SK-N-SH (cell line): ENCODE data around the gene ART1. TPM values are rescaled to one million over a fixed set of nuclear protein-coding genes. Genes with fewer than 3 reads are reported as not detected.

Experiments
- CTCF ChIA-PET: fragments of 300-600, 350-600 bp; formaldehyde crosslinking; extraction: SDS; loops from one replicate; lab custom pipeline; 2021; lab: Yijun Ruan, JAX
- POLR2A ChIA-PET: fragments of 350-600 bp; sonication (Branson Sonifier 250); formaldehyde crosslinking; extraction: SDS; loops from one replicate; lab custom pipeline; 2020; ENCODE audit warnings: antibody characterized with exemption, inconsistent platforms; lab: Yijun Ruan, JAX
- DNase-seq: peaks from one replicate; pipeline ENCODE4 v3.0.0; 2012
- H2AFZ ChIP-seq: fragments of 200-600 bp; sonication (generic); 2 replicates; pipeline ENCODE4 v1.8.1; 2016; ENCODE audit warnings: antibody characterized with exemption, mild to moderate bottlenecking, low read depth
- H3F3A ChIP-seq: fragments of 200-600 bp; sonication (generic); replicated peaks from 2 replicates; pipeline ENCODE3; 2016; ENCODE audit warnings: antibody characterized with exemption, mild to moderate bottlenecking; ENCODE audit not compliant: insufficient read depth
- H3K27ac ChIP-seq, 2 experiments: fragments of 200-500 bp in 1 of 2; fragments of 200-600 bp in 1 of 2; sonication (Bioruptor generic) in 1 of 2; sonication (generic), shearing (Covaris generic) in 1 of 2; 2 replicates each; pipeline versions ENCODE4 v1.5.1 to v1.6.1; 2014 to 2016; ENCODE audit warnings: low read depth in 2 of 2, inconsistent platforms in 1 of 2, low read length in 1 of 2, mild to moderate bottlenecking in 1 of 2, mixed read lengths in 1 of 2
- H3K27me3 ChIP-seq: fragments of 200-600 bp; sonication (generic), shearing (Covaris generic); 2 replicates; pipeline ENCODE4 v1.6.1; 2016; ENCODE audit warnings: mixed run types; ENCODE audit not compliant: insufficient read depth
- H3K36me3 ChIP-seq, 2 experiments: fragments of 200-500 bp in 1 of 2; fragments of 200-600 bp in 1 of 2; sonication (Bioruptor generic) in 1 of 2; sonication (generic) in 1 of 2; replicated peaks in 1 of 2; 2 replicates each; pipeline versions ENCODE3 to v1.5.1; 2014 to 2016; ENCODE audit warnings: low read length in 1 of 2, mild to moderate bottlenecking in 1 of 2; ENCODE audit not compliant: insufficient read depth in 2 of 2, control insufficient read depth in 1 of 2
- H3K4me1 ChIP-seq, 2 experiments: fragments of 200-500 bp in 1 of 2; fragments of 200-600 bp in 1 of 2; sonication (Bioruptor generic) in 1 of 2; sonication (generic), shearing (Covaris generic) in 1 of 2; 2 replicates each; pipeline versions ENCODE4 v1.5.1 to v1.6.1; 2014 to 2016; ENCODE audit warnings: low read depth in 1 of 2, low read length in 1 of 2, mixed run types in 1 of 2; ENCODE audit not compliant: insufficient read depth in 2 of 2, control insufficient read depth in 1 of 2
- H3K4me2 ChIP-seq: fragments of 200-600 bp; sonication (generic), shearing (Covaris generic); 2 replicates; pipeline ENCODE4 v1.6.1; 2017; ENCODE audit warnings: mixed run types
- H3K4me3 ChIP-seq, 2 experiments: fragments of 200-500 bp in 1 of 2; fragments of 200-600 bp in 1 of 2; sonication (Bioruptor generic) in 1 of 2; sonication (generic), shearing (Covaris generic) in 1 of 2; 2 replicates each; pipeline versions ENCODE4 v1.5.1 to v1.8.1; 2014 to 2016; ENCODE audit warnings: low read depth in 2 of 2, inconsistent platforms in 1 of 2, low read length in 1 of 2, mild to moderate bottlenecking in 1 of 2, mixed read lengths in 1 of 2, moderate library complexity in 1 of 2
- H3K79me2 ChIP-seq: fragments of 200-600 bp; sonication (generic); 2 replicates; pipeline ENCODE4 v1.8.1; 2017; ENCODE audit warnings: mild to moderate bottlenecking; ENCODE audit not compliant: insufficient read depth
- H3K9ac ChIP-seq: fragments of 200-600 bp; sonication (generic); 2 replicates; pipeline ENCODE4 v1.6.1; 2017; ENCODE audit warnings: mixed run types
- H3K9me2 ChIP-seq: fragments of 200-600 bp; sonication (generic); 2 replicates; pipeline ENCODE4 v1.6.1; 2017; ENCODE audit warnings: mixed run types
- H3K9me3 ChIP-seq: fragments of 200-600 bp; sonication (generic); 2 replicates; pipeline ENCODE4 v1.6.1; 2017; ENCODE audit warnings: mixed run types, mild to moderate bottlenecking, moderate library complexity
- H4K20me1 ChIP-seq: fragments of 200-600 bp; sonication (generic); 2 replicates; pipeline ENCODE4 v1.6.1; 2017; ENCODE audit warnings: mild to moderate bottlenecking, mixed run types; ENCODE audit not compliant: insufficient read depth
- CHD2 ChIP-seq: fragments of 150-350 bp; IDR thresholded peaks from 2 replicates; pipeline ENCODE4 v1.6.1; 2018; ENCODE audit warnings: low read length; ENCODE audit not compliant: partially characterized antibody
- ELF1 ChIP-seq: IDR thresholded peaks from 2 replicates; pipeline ENCODE4 v1.4.0; 2012
- EZH2phosphoT487 ChIP-seq: fragments of 200-600 bp; sonication (generic); IDR thresholded peaks from 2 replicates; pipeline ENCODE4 v1.6.1; 2017; ENCODE audit warnings: low read depth, mixed run types, mild to moderate bottlenecking, antibody characterized with exemption, moderate library complexity, borderline replicate concordance
- FOXJ3 ChIP-seq: sonication (generic); formaldehyde crosslinking; IDR thresholded peaks from 2 replicates; pipeline ENCODE4 v1.5.1; 2020; ENCODE audit warnings: mild to moderate bottlenecking, missing genetic modification reagents
- FOXM1 ChIP-seq: IDR thresholded peaks from 2 replicates; pipeline ENCODE4 v1.4.0; 2012; ENCODE audit warnings: low read depth, mild to moderate bottlenecking
- GABPA ChIP-seq: IDR thresholded peaks from 2 replicates; pipeline ENCODE4 v1.4.0; 2012; ENCODE audit warnings: low read depth, mild to moderate bottlenecking
- GATA2 ChIP-seq: sonication (generic); formaldehyde crosslinking; IDR thresholded peaks from 2 replicates; pipeline ENCODE4 v1.5.0; 2020; ENCODE audit warnings: mild to moderate bottlenecking, missing genetic modification reagents
- MEF2A ChIP-seq: IDR thresholded peaks from 2 replicates; pipeline ENCODE4 v1.4.0; 2012; ENCODE audit warnings: low read depth, borderline replicate concordance
- MXI1 ChIP-seq: IDR thresholded peaks from 2 replicates; pipeline ENCODE4 v1.6.1; 2012; ENCODE audit warnings: mild to moderate bottlenecking, low read depth, low read length, improper control_type of control experiment
- NFIC ChIP-seq: IDR thresholded peaks from 2 replicates; pipeline ENCODE4 v1.4.0; 2012; ENCODE audit warnings: borderline replicate concordance
- NRF1 ChIP-seq: IDR thresholded peaks from 2 replicates; pipeline ENCODE4 v1.6.1; 2012; ENCODE audit warnings: low read depth, mild to moderate bottlenecking, low read length
- POLR2AphosphoS5 ChIP-seq: IDR thresholded peaks from 2 replicates; pipeline ENCODE4 v1.6.1; 2012; ENCODE audit warnings: low read depth, low read length
- RAD21 ChIP-seq: IDR thresholded peaks from 2 replicates; pipeline ENCODE4 v1.6.1; 2012; ENCODE audit warnings: mild to moderate bottlenecking, low read length
- RFX5 ChIP-seq: IDR thresholded peaks from 2 replicates; pipeline ENCODE4 v1.6.1; 2012; ENCODE audit warnings: mild to moderate bottlenecking, improper control_type of control experiment, low read length
- RXRA ChIP-seq: IDR thresholded peaks from 2 replicates; pipeline ENCODE4 v1.4.0; 2012; ENCODE audit warnings: low read depth, mild to moderate bottlenecking, borderline replicate concordance
- SMC3 ChIP-seq: IDR thresholded peaks from 2 replicates; pipeline ENCODE4 v1.6.1; 2012; ENCODE audit warnings: low read depth, low read length, improper control_type of control experiment
- TCF12 ChIP-seq: IDR thresholded peaks from 2 replicates; pipeline ENCODE4 v1.4.0; 2012
- TEAD4 ChIP-seq: IDR thresholded peaks from 2 replicates; pipeline ENCODE4 v1.4.0; 2012; ENCODE audit warnings: mild to moderate bottlenecking, borderline replicate concordance; ENCODE audit not compliant: insufficient read depth
- YY1 ChIP-seq: IDR thresholded peaks from 2 replicates; pipeline ENCODE4 v1.4.0; 2012; ENCODE audit warnings: low read depth, mild to moderate bottlenecking
- WGBS: methylation state at CpG from one replicate; pipeline ENCODE4 v1.1.6; 2017; ENCODE audit warnings: low lambda C conversion rate; 5-methylcytosine and 5-hydroxymethylcytosine counted together
- polyA plus RNA-seq, 3 experiments: library from polyadenylated mRNA; depleted of rRNA; stranded (reverse); fragments of >200 nt; gene quantifications; 2 replicates each; pipeline ENCODE4 v1.2.3, GENCODE V29; 2012
- TF ChIP-seq, protein P1 (sequence below): fragments of 200-600 bp; sonication (generic); IDR thresholded peaks from 2 replicates; pipeline ENCODE4 v1.6.1; 2017; ENCODE audit warnings: antibody characterized with exemption, mild to moderate bottlenecking, moderate library complexity
- TF ChIP-seq, protein P2 (sequence below): IDR thresholded peaks from 2 replicates; pipeline ENCODE4 v1.4.0; 2012; ENCODE audit warnings: low read depth, borderline replicate concordance
- TF ChIP-seq, protein P3 (sequence below): fragments of 150-350 bp; IDR thresholded peaks from 2 replicates; pipeline ENCODE4 v1.6.1; 2017; ENCODE audit warnings: antibody characterized with exemption, low read length, low read depth, borderline replicate concordance
- TF ChIP-seq, protein P4 (sequence below): IDR thresholded peaks from 2 replicates; pipeline ENCODE4; 2012
- TF ChIP-seq, protein P5 (sequence below): IDR thresholded peaks from 2 replicates; pipeline ENCODE4 v1.4.0; 2012; ENCODE audit warnings: low read depth

ART1 gene
- polyA plus RNA-seq, 1 of the 3 experiments (the other 2 are of a cell fraction): not detected

DNA sequence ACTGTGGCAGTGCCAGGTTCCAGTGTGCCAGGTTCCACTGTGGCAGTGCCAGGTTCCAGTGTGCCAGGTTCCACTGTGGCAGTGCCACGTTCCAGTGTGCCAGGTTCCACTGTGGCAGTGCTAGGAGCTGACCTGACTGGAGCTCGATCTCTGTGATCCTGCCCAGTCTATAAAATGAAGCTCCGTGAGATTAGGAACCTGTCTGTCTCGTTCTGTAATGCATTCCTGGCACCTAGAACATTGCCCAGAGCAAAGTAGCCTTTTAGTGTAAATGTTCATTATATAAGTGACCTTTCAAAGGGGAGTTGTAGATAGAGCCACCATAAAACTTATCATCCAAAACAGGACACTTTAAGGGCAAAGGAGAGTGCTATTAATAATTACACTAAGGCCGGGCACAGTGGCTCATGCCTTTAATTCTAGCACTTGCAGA, 39.1 kb upstream of the ART1 start:
- CTCF ChIA-PET: no interaction called here
- POLR2A ChIA-PET: no interaction called here

DNA sequence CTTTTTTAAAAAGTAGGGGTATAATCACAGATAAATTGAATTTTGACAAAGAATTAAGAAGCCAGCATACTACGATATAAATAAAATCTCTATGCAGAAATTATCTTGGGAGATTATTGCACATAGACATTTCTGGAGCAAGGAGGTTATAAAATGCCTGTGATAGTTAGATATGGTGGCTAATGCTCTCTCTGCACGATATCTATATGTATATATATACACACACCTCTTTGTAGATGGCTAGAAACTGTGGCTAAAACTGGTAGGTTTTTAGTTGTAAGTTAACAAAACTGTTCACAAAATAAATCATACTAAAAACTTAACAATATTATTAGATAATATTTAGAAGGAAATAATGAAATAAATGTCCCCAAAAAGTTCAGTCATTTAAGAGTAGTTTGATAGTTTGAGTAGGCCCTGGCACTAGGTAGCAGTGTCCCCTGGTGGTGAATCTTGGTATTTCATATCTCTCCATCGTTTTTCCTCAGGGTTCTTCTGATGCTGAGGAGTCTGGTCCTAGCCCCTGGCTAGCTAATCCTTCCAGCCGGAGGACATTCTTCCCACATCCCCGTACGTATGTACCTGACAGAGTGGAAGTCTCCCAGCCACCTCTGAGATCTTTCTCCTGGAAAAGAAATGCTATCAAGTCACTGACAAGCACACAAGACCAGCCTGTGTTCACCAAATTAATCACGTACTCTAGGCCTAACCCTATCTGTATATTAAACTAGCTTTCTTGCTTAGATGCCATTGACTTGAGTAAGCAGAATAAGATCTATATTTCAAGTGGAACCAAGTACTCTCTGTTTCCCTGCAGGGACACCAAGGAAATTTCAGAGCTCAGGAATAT, 35.3 kb upstream of the ART1 start:
- H3F3A ChIP-seq: no peaks in the 10 kb centered on the region
- peak; percentile 75 for DNase-seq
- H3K27me3 ChIP-seq: no peaks in the 10 kb centered on the region
- WGBS: 45% methylated on average over 7 of the region's 7 CpGs
- TF ChIP-seq, protein P1, sequence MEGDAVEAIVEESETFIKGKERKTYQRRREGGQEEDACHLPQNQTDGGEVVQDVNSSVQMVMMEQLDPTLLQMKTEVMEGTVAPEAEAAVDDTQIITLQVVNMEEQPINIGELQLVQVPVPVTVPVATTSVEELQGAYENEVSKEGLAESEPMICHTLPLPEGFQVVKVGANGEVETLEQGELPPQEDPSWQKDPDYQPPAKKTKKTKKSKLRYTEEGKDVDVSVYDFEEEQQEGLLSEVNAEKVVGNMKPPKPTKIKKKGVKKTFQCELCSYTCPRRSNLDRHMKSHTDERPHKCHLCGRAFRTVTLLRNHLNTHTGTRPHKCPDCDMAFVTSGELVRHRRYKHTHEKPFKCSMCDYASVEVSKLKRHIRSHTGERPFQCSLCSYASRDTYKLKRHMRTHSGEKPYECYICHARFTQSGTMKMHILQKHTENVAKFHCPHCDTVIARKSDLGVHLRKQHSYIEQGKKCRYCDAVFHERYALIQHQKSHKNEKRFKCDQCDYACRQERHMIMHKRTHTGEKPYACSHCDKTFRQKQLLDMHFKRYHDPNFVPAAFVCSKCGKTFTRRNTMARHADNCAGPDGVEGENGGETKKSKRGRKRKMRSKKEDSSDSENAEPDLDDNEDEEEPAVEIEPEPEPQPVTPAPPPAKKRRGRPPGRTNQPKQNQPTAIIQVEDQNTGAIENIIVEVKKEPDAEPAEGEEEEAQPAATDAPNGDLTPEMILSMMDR: peak; percentile 78
- no peak for TF ChIP-seq CHD2
- TF ChIP-seq, protein P2, sequence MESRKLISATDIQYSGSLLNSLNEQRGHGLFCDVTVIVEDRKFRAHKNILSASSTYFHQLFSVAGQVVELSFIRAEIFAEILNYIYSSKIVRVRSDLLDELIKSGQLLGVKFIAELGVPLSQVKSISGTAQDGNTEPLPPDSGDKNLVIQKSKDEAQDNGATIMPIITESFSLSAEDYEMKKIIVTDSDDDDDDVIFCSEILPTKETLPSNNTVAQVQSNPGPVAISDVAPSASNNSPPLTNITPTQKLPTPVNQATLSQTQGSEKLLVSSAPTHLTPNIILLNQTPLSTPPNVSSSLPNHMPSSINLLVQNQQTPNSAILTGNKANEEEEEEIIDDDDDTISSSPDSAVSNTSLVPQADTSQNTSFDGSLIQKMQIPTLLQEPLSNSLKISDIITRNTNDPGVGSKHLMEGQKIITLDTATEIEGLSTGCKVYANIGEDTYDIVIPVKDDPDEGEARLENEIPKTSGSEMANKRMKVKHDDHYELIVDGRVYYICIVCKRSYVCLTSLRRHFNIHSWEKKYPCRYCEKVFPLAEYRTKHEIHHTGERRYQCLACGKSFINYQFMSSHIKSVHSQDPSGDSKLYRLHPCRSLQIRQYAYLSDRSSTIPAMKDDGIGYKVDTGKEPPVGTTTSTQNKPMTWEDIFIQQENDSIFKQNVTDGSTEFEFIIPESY: no peak
- TF ChIP-seq SMC3: peak; percentile 82
- peak; percentile 21; the same call in 1 of the 2 replicates for TF ChIP-seq GATA2 (CRISPR knock-in tag)
- peak; percentile 83 for TF ChIP-seq RAD21
- no peak for TF ChIP-seq FOXJ3 (CRISPR knock-in tag)
- TF ChIP-seq YY1: no peak
- TF ChIP-seq FOXM1: no peak
- POLR2A ChIA-PET: no interaction called here
- H4K20me1 ChIP-seq: no peaks in the 10 kb centered on the region
- CTCF ChIA-PET: interaction anchor here (0.6 to 2.3 kb wide), 11 partner anchors 9 to 462 kb away, joined by 3 to 9 read pairs (median 4); no protein-coding TSS in a partner anchor
- no peak overlapping the region for H3K9ac ChIP-seq
- no peak overlapping the region for H3K4me2 ChIP-seq
- no peaks in the 10 kb centered on the region for H3K9me2 ChIP-seq
- H3K9me3 ChIP-seq: no peaks in the 10 kb centered on the region
- H3K4me3 ChIP-seq: no peak overlapping the region
- H3K27ac ChIP-seq: no peak overlapping the region
- H3K36me3 ChIP-seq: no peaks in the 10 kb centered on the region
- no peaks in the 10 kb centered on the region for H3K79me2 ChIP-seq
- no peak overlapping the region for H2AFZ ChIP-seq
- H3K4me1 ChIP-seq: no peaks in the 10 kb centered on the region; a peak in 1 of 4 replicates

More for the DNA sequence above, 39.1 kb upstream of the ART1 start:
- Histone ChIP-seq H3F3A (no peaks in the 10 kb centered on the region), H3K9me3 (no peaks in the 10 kb centered on the region), H3K27me3 (no peaks in the 10 kb centered on the region), H3K9me2 (no peaks in the 10 kb centered on the region), H3K79me2 (no peaks in the 10 kb centered on the region), H3K36me3 (no peaks in the 10 kb centered on the region), H3K9ac (no peak overlapping the region), H2AFZ (no peak overlapping the region), H4K20me1 (no peaks in the 10 kb centered on the region), H3K27ac (no peak overlapping the region), H3K4me3 (no peak overlapping the region), H3K4me2 (no peak overlapping the region), H3K4me1 (no peaks in the 10 kb centered on the region)
- peak; percentile 3 for DNase-seq
- TF ChIP-seq, protein P3, sequence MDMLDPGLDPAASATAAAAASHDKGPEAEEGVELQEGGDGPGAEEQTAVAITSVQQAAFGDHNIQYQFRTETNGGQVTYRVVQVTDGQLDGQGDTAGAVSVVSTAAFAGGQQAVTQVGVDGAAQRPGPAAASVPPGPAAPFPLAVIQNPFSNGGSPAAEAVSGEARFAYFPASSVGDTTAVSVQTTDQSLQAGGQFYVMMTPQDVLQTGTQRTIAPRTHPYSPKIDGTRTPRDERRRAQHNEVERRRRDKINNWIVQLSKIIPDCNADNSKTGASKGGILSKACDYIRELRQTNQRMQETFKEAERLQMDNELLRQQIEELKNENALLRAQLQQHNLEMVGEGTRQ: no peak
- TF ChIP-seq MEF2A (no peak), GABPA (no peak), NRF1 (no peak), SMC3 (no peak), MXI1 (no peak), RFX5 (no peak), RXRA (no peak), NFIC (no peak), EZH2phosphoT487 (no peak), TEAD4 (no peak), FOXM1 (no peak), TCF12 (no peak), POLR2AphosphoS5 (no peak), CHD2 (no peak), GATA2 (CRISPR knock-in tag) (no peak), FOXJ3 (CRISPR knock-in tag) (no peak), ELF1 (no peak)
- TF ChIP-seq, protein P4, sequence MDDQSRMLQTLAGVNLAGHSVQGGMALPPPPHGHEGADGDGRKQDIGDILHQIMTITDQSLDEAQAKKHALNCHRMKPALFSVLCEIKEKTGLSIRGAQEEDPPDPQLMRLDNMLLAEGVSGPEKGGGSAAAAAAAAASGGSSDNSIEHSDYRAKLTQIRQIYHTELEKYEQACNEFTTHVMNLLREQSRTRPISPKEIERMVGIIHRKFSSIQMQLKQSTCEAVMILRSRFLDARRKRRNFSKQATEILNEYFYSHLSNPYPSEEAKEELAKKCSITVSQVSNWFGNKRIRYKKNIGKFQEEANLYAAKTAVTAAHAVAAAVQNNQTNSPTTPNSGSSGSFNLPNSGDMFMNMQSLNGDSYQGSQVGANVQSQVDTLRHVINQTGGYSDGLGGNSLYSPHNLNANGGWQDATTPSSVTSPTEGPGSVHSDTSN: no peak
- TF ChIP-seq, protein P5, sequence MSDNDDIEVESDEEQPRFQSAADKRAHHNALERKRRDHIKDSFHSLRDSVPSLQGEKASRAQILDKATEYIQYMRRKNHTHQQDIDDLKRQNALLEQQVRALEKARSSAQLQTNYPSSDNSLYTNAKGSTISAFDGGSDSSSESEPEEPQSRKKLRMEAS: no peak
- 38% methylated on average over 5 of the region's 5 CpGs for WGBS
